ENCODE data around the gene FAM210B. TPM values are rescaled to one million over a fixed set of nuclear protein-coding genes. Genes with fewer than 3 reads are reported as not detected.

FAM210B gene
- total and polyA plus RNA-seq, 2 donors (not counting 1 experiment from before 2014, with no cell fraction given) = 90.6 to 120 TPM

- DNase-seq (ENCODE audit: low read depth in 2 of 2) = no peak
- TF ChIP-seq CTCF (conservative IDR thresholded peaks at IDR 0.05 in 1 of 2, IDR thresholded peaks at IDR 0.05 in 1 of 2; ENCODE audit: low read depth in 1 of 2, low read length in 2 of 2) (no peak), EZH2 (IDR thresholded peaks at IDR 0.05; ENCODE audit: low read length, missing control alignments) (no peak)
- H3K9me3 ChIP-seq (ENCODE audit: control insufficient read depth, insufficient read depth, low read depth, low read length) = no peaks in the 10 kb centered on the region
Observed at GRCh38 chr20:56342783-56343182, 16.0 kb upstream of the FAM210B start.

GRCh38 chr20:56343861-56344381 is 14.9 kb upstream of the FAM210B start:
- H3K4me3 ChIP-seq (replicated peaks in 1 of 4; ENCODE audit: control extremely low read depth in 1 of 4, insufficient read depth in 1 of 4, low read depth in 3 of 4, low read length in 4 of 4) = peak overlapping the region in 3 of 4 experiments; percentile 8 to 43 (median 17)
- H3K9me3 ChIP-seq (ENCODE audit: control insufficient read depth, insufficient read depth, low read depth, low read length) = no peaks in the 10 kb centered on the region
- H3K9ac ChIP-seq (ENCODE audit: insufficient read depth, low read length) = no peak overlapping the region

More at GRCh38 chr20:56342783-56343182, 16.0 kb upstream of the FAM210B start:
- Histone ChIP-seq H3K4me3 (replicated peaks in 1 of 4; ENCODE audit: control extremely low read depth in 1 of 4, insufficient read depth in 1 of 4, low read depth in 3 of 4, low read length in 4 of 4) (no peak overlapping the region), H3K27me3 (ENCODE audit: control insufficient read depth, insufficient read depth, low read length) (peaks cover 8% of the 10 kb centered on the region), H3K27ac (ENCODE audit: insufficient read depth, low read length) (no peak overlapping the region), H2AFZ (ENCODE audit: low read length) (no peak overlapping the region), H4K20me1 (ENCODE audit: control insufficient read depth, extremely low read depth, insufficient read depth, low read length) (no peaks in the 10 kb centered on the region), H3K36me3 (ENCODE audit: control insufficient read depth, insufficient read depth, low read length) (no peaks in the 10 kb centered on the region), H3K9ac (ENCODE audit: insufficient read depth, low read length) (no peak overlapping the region), H3K4me2 (ENCODE audit: extremely low read depth, insufficient read depth, low read length) (no peak overlapping the region), H3K4me1 (ENCODE audit: control insufficient read depth, extremely low read depth, insufficient read depth, low read length) (no peaks in the 10 kb centered on the region), H3K79me2 (ENCODE audit: control insufficient read depth, insufficient read depth, low read length) (no peaks in the 10 kb centered on the region)

GRCh38 chr20:56345911-56346310 is 12.9 kb upstream of the FAM210B start:
- H3K4me3 ChIP-seq (replicated peaks in 1 of 4; ENCODE audit: control extremely low read depth in 1 of 4, insufficient read depth in 1 of 4, low read depth in 3 of 4, low read length in 4 of 4) = no peak overlapping the region
- H3K27ac ChIP-seq (ENCODE audit: insufficient read depth, low read length) = no peak overlapping the region
- no peak overlapping the region for H3K4me2 ChIP-seq (ENCODE audit: extremely low read depth, insufficient read depth, low read length)
- H3K9ac ChIP-seq (ENCODE audit: insufficient read depth, low read length) = no peak overlapping the region
- H2AFZ ChIP-seq (ENCODE audit: low read length) = no peak overlapping the region
- H4K20me1 ChIP-seq (ENCODE audit: control insufficient read depth, extremely low read depth, insufficient read depth, low read length) = no peaks in the 10 kb centered on the region
- H3K79me2 ChIP-seq (ENCODE audit: control insufficient read depth, insufficient read depth, low read length) = no peaks in the 10 kb centered on the region
- no peaks in the 10 kb centered on the region for H3K9me3 ChIP-seq (ENCODE audit: control insufficient read depth, insufficient read depth, low read depth, low read length)
- H3K4me1 ChIP-seq (ENCODE audit: control insufficient read depth, extremely low read depth, insufficient read depth, low read length) = no peaks in the 10 kb centered on the region
- peaks cover 8% of the 10 kb centered on the region for H3K27me3 ChIP-seq (ENCODE audit: control insufficient read depth, insufficient read depth, low read length)
- H3K36me3 ChIP-seq (ENCODE audit: control insufficient read depth, insufficient read depth, low read length) = no peaks in the 10 kb centered on the region
- no peak for DNase-seq (ENCODE audit: low read depth in 2 of 2)
- TF ChIP-seq CTCF (conservative IDR thresholded peaks at IDR 0.05 in 1 of 2, IDR thresholded peaks at IDR 0.05 in 1 of 2; ENCODE audit: low read depth in 1 of 2, low read length in 2 of 2) = no peak
- TF ChIP-seq EZH2 (IDR thresholded peaks at IDR 0.05; ENCODE audit: low read length, missing control alignments) = no peak

More at GRCh38 chr20:56343861-56344381, 14.9 kb upstream of the FAM210B start:
- peak; percentile 27 to 51 for DNase-seq (ENCODE audit: low read depth in 2 of 2)
- no peak overlapping the region for H3K27ac ChIP-seq (ENCODE audit: insufficient read depth, low read length)
- no peaks in the 10 kb centered on the region for H3K79me2 ChIP-seq (ENCODE audit: control insufficient read depth, insufficient read depth, low read length)
- H3K4me2 ChIP-seq (ENCODE audit: extremely low read depth, insufficient read depth, low read length) = peak overlapping the region; percentile 76
- no peaks in the 10 kb centered on the region for H3K4me1 ChIP-seq (ENCODE audit: control insufficient read depth, extremely low read depth, insufficient read depth, low read length)
- H4K20me1 ChIP-seq (ENCODE audit: control insufficient read depth, extremely low read depth, insufficient read depth, low read length) = no peaks in the 10 kb centered on the region
- TF ChIP-seq EZH2 (IDR thresholded peaks at IDR 0.05; ENCODE audit: low read length, missing control alignments) (no peak), CTCF (conservative IDR thresholded peaks at IDR 0.05 in 1 of 2, IDR thresholded peaks at IDR 0.05 in 1 of 2; ENCODE audit: low read depth in 1 of 2, low read length in 2 of 2) (peak; percentile 63 to 85)
- H3K36me3 ChIP-seq (ENCODE audit: control insufficient read depth, insufficient read depth, low read length) = no peaks in the 10 kb centered on the region
- H2AFZ ChIP-seq (ENCODE audit: low read length) = peak overlapping the region; percentile 30
- H3K27me3 ChIP-seq (ENCODE audit: control insufficient read depth, insufficient read depth, low read length) = peaks cover 8% of the 10 kb centered on the region
